A673 (cell line): ENCODE results near the gene CCDC158. TPM values are rescaled to one million over a fixed set of nuclear protein-coding genes. Genes with fewer than 3 reads are reported as not detected.

Experiments used
- BruUV-seq: library from RNA; stranded (reverse); fragments of 400-500 nt; replicated peaks from 2 replicates; lab custom pipeline; 2021; lab: Mats Ljungman, UMichigan
- CTCF ChIA-PET: fragments of 300-600 bp; sonication (Branson Sonifier 250); formaldehyde crosslinking; loops from one replicate; lab custom pipeline; 2022; ENCODE audit warnings: antibody characterized with exemption; lab: Charles Lee
- POLR2A ChIA-PET: fragments of 300-600 bp; sonication (Branson Sonifier 250); formaldehyde crosslinking; loops from one replicate; lab custom pipeline; 2022; ENCODE audit warnings: antibody characterized with exemption; ENCODE audit not compliant: low non-redundant PET; lab: Charles Lee
- DNase-seq: peaks from one replicate; pipeline ENCODE4 v3.0.0-alpha.2; 2015; ENCODE audit warnings: low spot score
- H3K27ac ChIP-seq: fragments of 200-600 bp; sonication (generic); 2 replicates; pipeline ENCODE4 v1.5.1; 2016; ENCODE audit warnings: mixed run types, low read depth, mild to moderate bottlenecking, mixed read lengths, antibody characterized with exemption, low read length; ENCODE audit not compliant: poor library complexity, severe bottlenecking
- H3K27me3 ChIP-seq: fragments of 200-600 bp; sonication (generic); replicated peaks from 2 replicates; pipeline ENCODE4 v1.6.1; 2017; ENCODE audit warnings: mixed run types, low read depth, mild to moderate bottlenecking, mixed read lengths, antibody characterized with exemption, low read length; ENCODE audit not compliant: insufficient read depth, poor library complexity
- H3K36me3 ChIP-seq: fragments of 200-600 bp; sonication (generic); 2 replicates; pipeline ENCODE4 v1.6.1; 2016; ENCODE audit warnings: mixed run types, mild to moderate bottlenecking, mixed read lengths, antibody characterized with exemption, low read length; ENCODE audit not compliant: insufficient read depth, poor library complexity, severe bottlenecking
- H3K4me1 ChIP-seq: fragments of 200-600 bp; sonication (generic); 2 replicates; pipeline ENCODE4 v1.6.1; 2017; ENCODE audit warnings: mixed run types, mild to moderate bottlenecking, mixed read lengths, antibody characterized with exemption, low read length; ENCODE audit not compliant: insufficient read depth, poor library complexity, severe bottlenecking
- H3K4me3 ChIP-seq: fragments of 200-600 bp; sonication (generic); 2 replicates; pipeline ENCODE4 v1.5.1; 2016; ENCODE audit warnings: low read depth, mixed run types, mild to moderate bottlenecking, mixed read lengths, low read length; ENCODE audit not compliant: poor library complexity, severe bottlenecking
- H3K9me3 ChIP-seq: fragments of 200-600 bp; sonication (generic); 2 replicates; pipeline ENCODE4 v1.6.1; 2016; ENCODE audit warnings: mixed run types, low read depth, mild to moderate bottlenecking, mixed read lengths, antibody characterized with exemption, low read length; ENCODE audit not compliant: poor library complexity, severe bottlenecking
- EZH2 ChIP-seq: fragments of 200-600 bp; sonication (generic); IDR thresholded peaks from 2 replicates; pipeline ENCODE4 v1.6.1; 2017; ENCODE audit warnings: borderline replicate concordance, low read depth, mild to moderate bottlenecking, mixed read lengths, antibody characterized with exemption, low read length; ENCODE audit not compliant: poor library complexity, severe bottlenecking
- intact Hi-C: fragments of 100-400 bp; cut with micrococcal nuclease; formaldehyde crosslinking; loops from one replicate; pipeline ENCODE4 v1.10.0; 2022; ENCODE audit not compliant: unreplicated experiment
- total RNA-seq: library from RNA; stranded (reverse); gene quantifications from 2 replicates; pipeline ENCODE4 v1.2.3, GENCODE V29; 2021
- TF ChIP-seq, protein P1 (sequence below): fragments of 300-800, 200-600 bp; sonication (generic); conservative IDR thresholded peaks from 2 replicates; pipeline ENCODE4 v1.5.1; 2017; ENCODE audit warnings: low read depth, mild to moderate bottlenecking, antibody characterized with exemption, low read length, moderate library complexity, mixed read lengths

The CCDC158 gene
- total RNA-seq, 1 experiment from 2014 or later: not detected

DNA sequence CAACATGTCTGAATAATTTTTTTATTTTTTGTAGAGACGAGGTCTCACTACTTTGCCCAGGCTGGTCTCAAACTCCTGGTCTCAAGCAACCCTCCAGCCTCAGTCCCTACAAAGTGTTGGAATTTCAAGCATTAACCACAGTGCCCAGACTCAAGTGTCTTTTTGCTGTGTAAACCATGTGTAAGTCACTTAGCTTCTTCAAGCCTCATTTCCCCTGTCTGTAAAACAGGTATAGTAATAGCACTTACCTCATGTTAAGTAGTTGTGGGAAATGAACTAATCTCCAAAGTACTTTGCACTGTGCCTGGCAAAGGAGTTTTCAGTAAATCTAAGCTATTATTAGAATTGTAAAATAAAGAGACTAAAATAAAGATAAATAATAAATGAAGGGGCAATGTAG lies 78.8 kb downstream of the CCDC158 start:
- no peaks in the 10 kb centered on the region for H3K36me3 ChIP-seq
- H3K27me3 ChIP-seq: no peaks in the 10 kb centered on the region
- CTCF ChIA-PET: no interaction called here
- DNase-seq: no peak
- no peak for TF ChIP-seq EZH2
- TF ChIP-seq, protein P1, sequence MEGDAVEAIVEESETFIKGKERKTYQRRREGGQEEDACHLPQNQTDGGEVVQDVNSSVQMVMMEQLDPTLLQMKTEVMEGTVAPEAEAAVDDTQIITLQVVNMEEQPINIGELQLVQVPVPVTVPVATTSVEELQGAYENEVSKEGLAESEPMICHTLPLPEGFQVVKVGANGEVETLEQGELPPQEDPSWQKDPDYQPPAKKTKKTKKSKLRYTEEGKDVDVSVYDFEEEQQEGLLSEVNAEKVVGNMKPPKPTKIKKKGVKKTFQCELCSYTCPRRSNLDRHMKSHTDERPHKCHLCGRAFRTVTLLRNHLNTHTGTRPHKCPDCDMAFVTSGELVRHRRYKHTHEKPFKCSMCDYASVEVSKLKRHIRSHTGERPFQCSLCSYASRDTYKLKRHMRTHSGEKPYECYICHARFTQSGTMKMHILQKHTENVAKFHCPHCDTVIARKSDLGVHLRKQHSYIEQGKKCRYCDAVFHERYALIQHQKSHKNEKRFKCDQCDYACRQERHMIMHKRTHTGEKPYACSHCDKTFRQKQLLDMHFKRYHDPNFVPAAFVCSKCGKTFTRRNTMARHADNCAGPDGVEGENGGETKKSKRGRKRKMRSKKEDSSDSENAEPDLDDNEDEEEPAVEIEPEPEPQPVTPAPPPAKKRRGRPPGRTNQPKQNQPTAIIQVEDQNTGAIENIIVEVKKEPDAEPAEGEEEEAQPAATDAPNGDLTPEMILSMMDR: no peak
- intact Hi-C loops: no loop called here
- no peak overlapping the region for H3K27ac ChIP-seq
- H3K4me3 ChIP-seq: no peak overlapping the region
- POLR2A ChIA-PET: no interaction called here
- no peaks in the 10 kb centered on the region for H3K9me3 ChIP-seq
- no TSS peak for BruUV-seq
- H3K4me1 ChIP-seq: no peaks in the 10 kb centered on the region

DNA sequence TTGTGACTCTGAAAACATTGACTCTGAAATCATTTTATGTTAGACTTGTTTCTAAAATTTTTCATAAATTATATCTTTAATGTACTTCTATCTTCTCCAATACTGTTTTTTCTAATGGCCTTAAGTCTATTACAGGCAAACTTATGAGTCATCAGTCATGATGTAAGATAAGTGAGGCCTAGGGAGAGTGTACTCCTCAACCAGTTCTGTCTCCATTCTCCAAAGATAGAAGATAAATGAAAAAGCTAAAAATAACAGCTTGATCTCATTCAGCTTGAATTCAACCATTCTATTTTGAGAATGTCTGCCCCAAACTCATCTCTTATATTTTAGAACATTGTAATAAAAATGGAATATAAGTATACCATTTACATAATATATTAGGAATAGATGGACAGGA lies 79.9 kb downstream of the CCDC158 start:
- CTCF ChIA-PET: no interaction called here
- Histone ChIP-seq H3K4me3 (no peak overlapping the region), H3K27ac (no peak overlapping the region), H3K27me3 (no peaks in the 10 kb centered on the region), H3K36me3 (no peaks in the 10 kb centered on the region), H3K4me1 (no peaks in the 10 kb centered on the region), H3K9me3 (no peaks in the 10 kb centered on the region)
- intact Hi-C loops: no loop called here
- POLR2A ChIA-PET: no interaction called here
- BruUV-seq: no TSS peak
- peak; percentile 1 for DNase-seq
- TF ChIP-seq, protein P1: no peak
- TF ChIP-seq EZH2: no peak

DNA sequence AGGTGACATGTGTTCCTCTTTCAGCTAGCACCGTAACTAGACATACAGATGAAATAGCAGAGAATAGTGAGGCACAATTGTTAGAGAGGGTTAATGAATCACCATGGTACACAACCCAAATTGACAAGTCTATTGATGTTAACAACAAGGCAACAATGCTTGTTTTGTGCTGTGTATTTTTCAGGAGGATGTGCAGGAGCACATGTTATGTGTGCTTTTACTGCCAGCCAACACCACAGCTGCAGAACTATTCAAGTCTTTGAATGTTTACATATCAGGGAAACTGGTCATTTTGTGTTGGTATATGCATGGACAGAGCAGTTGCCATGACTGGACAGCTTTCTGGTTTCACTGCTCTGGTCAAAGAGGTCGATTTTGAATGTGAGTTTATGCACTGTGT lies 81.6 kb downstream of the CCDC158 start:
- H3K36me3 ChIP-seq: no peaks in the 10 kb centered on the region
- POLR2A ChIA-PET: no interaction called here

More for the DNA sequence above, 81.6 kb downstream of the CCDC158 start:
- BruUV-seq: no TSS peak
- no peak for DNase-seq
- no peak for TF ChIP-seq EZH2
- TF ChIP-seq, protein P1: no peak
- Histone ChIP-seq H3K27me3 (no peaks in the 10 kb centered on the region), H3K9me3 (no peaks in the 10 kb centered on the region), H3K4me1 (no peaks in the 10 kb centered on the region), H3K27ac (no peak overlapping the region), H3K4me3 (no peak overlapping the region)
- intact Hi-C loops: no loop called here
- CTCF ChIA-PET: no interaction called here
